Breast epithelium (tissue), 3 donors: ENCODE measurements around the gene GAB2.
A peak's percentile ranks its signal among the peaks of the same experiment; 100 is the strongest.

Source experiments
- POLR2A ChIP-seq: fragments of 450-650 bp; IDR thresholded peaks from one replicate; pipeline ENCODE4 v1.6.1; 2016; ENCODE audit warnings: antibody characterized with exemption, mild to moderate bottlenecking, moderate library complexity
- TF ChIP-seq, protein P1 (sequence below), 3 donors: fragments of 450-650 bp; IDR thresholded peaks; one replicate each; pipeline ENCODE4 v1.5.1; 2016 to 2017; ENCODE audit warnings: antibody characterized with exemption in 3 of 3, mild to moderate bottlenecking in 3 of 3, moderate library complexity in 3 of 3

DNA sequence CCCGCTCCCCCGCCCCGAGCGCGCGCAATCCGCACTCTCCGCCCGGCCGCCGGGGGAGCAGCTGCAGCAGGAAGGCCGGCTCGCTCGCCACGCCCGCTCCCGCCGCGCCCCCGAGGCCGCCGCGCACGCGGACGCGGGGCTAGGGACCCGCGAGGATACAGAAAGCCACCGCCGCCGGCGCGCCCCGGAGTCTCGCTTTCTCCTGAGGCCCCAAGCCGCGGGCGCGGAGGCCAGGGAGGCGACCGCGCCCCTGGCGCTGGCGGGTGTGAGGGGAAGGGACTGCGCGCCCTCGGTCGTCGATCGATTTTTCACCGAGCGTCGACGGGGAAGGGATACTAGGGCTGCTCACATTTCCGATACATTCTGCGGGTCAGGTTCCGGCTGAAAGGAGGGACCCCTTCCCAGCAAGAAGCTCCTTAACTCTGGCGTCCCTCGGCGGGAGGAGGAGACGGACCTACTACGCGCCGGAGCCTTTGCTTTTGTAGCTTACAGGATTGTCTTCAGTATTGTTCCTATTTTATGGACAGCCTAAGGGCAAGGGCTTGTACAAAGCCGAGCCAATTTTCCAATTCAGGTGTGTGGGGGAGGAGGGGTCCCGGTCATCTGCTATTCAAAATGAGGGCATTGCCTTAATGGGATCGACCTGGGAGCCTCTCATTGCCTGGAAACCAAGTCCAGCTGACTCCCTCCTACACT, 416 bp upstream of the GAB2 start:
- peak; percentile 19 for TF ChIP-seq POLR2A
- TF ChIP-seq, protein P1, sequence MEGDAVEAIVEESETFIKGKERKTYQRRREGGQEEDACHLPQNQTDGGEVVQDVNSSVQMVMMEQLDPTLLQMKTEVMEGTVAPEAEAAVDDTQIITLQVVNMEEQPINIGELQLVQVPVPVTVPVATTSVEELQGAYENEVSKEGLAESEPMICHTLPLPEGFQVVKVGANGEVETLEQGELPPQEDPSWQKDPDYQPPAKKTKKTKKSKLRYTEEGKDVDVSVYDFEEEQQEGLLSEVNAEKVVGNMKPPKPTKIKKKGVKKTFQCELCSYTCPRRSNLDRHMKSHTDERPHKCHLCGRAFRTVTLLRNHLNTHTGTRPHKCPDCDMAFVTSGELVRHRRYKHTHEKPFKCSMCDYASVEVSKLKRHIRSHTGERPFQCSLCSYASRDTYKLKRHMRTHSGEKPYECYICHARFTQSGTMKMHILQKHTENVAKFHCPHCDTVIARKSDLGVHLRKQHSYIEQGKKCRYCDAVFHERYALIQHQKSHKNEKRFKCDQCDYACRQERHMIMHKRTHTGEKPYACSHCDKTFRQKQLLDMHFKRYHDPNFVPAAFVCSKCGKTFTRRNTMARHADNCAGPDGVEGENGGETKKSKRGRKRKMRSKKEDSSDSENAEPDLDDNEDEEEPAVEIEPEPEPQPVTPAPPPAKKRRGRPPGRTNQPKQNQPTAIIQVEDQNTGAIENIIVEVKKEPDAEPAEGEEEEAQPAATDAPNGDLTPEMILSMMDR (IDR thresholded peaks at IDR 0.05): peak in 2 of 3 donors; percentile 7 to 56
